ENCODE measurements around the gene SIGLEC12. TPM values are rescaled to one million over a fixed set of nuclear protein-coding genes. Genes with fewer than 3 reads are reported as not detected.

SIGLEC12 gene
- total and polyA plus RNA-seq, 9 of the 15 experiments (the other 6 are each of a cell fraction or from before 2014, with no cell fraction given), result 0.08 to 1.3 (median 0.54) TPM

- TF ChIP-seq, protein P1, sequence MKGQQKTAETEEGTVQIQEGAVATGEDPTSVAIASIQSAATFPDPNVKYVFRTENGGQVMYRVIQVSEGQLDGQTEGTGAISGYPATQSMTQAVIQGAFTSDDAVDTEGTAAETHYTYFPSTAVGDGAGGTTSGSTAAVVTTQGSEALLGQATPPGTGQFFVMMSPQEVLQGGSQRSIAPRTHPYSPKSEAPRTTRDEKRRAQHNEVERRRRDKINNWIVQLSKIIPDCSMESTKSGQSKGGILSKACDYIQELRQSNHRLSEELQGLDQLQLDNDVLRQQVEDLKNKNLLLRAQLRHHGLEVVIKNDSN (CRISPR knock-in tag; IDR thresholded peaks at IDR 0.05), result no peak
- TF ChIP-seq BRD4 (IDR thresholded peaks at IDR 0.05) (no peak), ZKSCAN3 (CRISPR knock-in tag; IDR thresholded peaks at IDR 0.05) (no peak), CREB3L1 (IDR thresholded peaks at IDR 0.05; ENCODE audit: borderline replicate concordance, low read depth) (no peak), SLC30A9 (CRISPR knock-in tag; IDR thresholded peaks at IDR 0.05) (no peak), MECOM (CRISPR knock-in tag; IDR thresholded peaks at IDR 0.05) (no peak), NR2C2 (CRISPR knock-in tag; IDR thresholded peaks at IDR 0.05) (no peak), NR2C2 (tag; IDR thresholded peaks at IDR 0.05) (no peak), SIN3B (IDR thresholded peaks at IDR 0.05; ENCODE audit: low read depth) (no peak), TARDBP (IDR thresholded peaks at IDR 0.05) (no peak), MEF2D (tag; conservative IDR thresholded peaks at IDR 0.05; ENCODE audit: low read depth) (peak; percentile 30; the same call in 1 of the 2 replicates), ETV5 (CRISPR knock-in tag; IDR thresholded peaks at IDR 0.05; ENCODE audit: low read depth) (no peak)
- TF ChIP-seq, protein P2, sequence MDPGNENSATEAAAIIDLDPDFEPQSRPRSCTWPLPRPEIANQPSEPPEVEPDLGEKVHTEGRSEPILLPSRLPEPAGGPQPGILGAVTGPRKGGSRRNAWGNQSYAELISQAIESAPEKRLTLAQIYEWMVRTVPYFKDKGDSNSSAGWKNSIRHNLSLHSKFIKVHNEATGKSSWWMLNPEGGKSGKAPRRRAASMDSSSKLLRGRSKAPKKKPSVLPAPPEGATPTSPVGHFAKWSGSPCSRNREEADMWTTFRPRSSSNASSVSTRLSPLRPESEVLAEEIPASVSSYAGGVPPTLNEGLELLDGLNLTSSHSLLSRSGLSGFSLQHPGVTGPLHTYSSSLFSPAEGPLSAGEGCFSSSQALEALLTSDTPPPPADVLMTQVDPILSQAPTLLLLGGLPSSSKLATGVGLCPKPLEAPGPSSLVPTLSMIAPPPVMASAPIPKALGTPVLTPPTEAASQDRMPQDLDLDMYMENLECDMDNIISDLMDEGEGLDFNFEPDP (CRISPR knock-in tag; IDR thresholded peaks at IDR 0.05), result no peak
- TF ChIP-seq, protein P3, sequence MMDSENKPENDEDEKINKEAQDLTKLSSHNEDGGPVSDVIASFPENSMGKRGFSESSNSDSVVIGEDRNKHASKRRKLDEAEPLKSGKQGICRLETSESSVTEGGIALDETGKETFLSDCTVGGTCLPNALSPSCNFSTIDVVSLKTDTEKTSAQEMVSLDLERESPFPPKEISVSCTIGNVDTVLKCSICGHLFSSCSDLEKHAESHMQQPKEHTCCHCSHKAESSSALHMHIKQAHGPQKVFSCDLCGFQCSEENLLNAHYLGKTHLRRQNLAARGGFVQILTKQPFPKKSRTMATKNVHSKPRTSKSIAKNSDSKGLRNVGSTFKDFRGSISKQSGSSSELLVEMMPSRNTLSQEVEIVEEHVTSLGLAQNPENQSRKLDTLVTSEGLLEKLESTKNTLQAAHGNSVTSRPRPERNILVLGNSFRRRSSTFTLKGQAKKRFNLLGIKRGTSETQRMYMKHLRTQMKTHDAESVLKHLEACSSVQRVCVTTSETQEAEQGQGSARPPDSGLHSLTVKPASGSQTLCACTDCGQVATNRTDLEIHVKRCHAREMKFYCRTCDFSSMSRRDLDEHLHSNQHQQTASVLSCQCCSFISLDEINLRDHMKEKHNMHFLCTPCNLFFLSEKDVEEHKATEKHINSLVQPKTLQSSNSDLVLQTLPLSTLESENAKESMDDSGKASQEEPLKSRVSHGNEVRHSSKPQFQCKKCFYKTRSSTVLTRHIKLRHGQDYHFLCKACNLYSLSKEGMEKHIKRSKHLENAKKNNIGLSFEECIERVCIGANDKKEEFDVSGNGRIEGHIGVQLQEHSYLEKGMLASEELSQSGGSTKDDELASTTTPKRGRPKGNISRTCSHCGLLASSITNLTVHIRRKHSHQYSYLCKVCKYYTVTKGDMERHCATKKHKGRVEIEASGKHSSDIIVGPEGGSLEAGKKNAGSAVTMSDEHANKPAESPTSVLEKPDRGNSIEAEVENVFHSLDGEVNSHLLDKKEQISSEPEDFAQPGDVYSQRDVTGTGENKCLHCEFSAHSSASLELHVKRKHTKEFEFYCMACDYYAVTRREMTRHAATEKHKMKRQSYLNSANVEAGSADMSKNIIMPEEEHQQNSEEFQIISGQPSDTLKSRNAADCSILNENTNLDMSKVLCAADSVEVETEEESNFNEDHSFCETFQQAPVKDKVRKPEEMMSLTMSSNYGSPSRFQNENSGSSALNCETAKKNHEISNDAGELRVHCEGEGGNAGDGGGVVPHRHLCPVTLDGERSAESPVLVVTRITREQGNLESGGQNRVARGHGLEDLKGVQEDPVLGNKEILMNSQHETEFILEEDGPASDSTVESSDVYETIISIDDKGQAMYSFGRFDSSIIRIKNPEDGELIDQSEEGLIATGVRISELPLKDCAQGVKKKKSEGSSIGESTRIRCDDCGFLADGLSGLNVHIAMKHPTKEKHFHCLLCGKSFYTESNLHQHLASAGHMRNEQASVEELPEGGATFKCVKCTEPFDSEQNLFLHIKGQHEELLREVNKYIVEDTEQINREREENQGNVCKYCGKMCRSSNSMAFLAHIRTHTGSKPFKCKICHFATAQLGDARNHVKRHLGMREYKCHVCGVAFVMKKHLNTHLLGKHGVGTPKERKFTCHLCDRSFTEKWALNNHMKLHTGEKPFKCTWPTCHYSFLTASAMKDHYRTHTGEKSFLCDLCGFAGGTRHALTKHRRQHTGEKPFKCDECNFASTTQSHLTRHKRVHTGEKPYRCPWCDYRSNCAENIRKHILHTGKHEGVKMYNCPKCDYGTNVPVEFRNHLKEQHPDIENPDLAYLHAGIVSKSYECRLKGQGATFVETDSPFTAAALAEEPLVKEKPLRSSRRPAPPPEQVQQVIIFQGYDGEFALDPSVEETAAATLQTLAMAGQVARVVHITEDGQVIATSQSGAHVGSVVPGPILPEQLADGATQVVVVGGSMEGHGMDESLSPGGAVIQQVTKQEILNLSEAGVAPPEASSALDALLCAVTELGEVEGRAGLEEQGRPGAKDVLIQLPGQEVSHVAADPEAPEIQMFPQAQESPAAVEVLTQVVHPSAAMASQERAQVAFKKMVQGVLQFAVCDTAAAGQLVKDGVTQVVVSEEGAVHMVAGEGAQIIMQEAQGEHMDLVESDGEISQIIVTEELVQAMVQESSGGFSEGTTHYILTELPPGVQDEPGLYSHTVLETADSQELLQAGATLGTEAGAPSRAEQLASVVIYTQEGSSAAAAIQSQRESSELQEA (IDR thresholded peaks at IDR 0.05; ENCODE audit: low read depth), result no peak
- TF ChIP-seq, protein P4, sequence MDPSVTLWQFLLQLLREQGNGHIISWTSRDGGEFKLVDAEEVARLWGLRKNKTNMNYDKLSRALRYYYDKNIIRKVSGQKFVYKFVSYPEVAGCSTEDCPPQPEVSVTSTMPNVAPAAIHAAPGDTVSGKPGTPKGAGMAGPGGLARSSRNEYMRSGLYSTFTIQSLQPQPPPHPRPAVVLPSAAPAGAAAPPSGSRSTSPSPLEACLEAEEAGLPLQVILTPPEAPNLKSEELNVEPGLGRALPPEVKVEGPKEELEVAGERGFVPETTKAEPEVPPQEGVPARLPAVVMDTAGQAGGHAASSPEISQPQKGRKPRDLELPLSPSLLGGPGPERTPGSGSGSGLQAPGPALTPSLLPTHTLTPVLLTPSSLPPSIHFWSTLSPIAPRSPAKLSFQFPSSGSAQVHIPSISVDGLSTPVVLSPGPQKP (CRISPR knock-in tag; IDR thresholded peaks at IDR 0.05), result no peak
Measured at GRCh38 chr19:51548213-51548651, 46.6 kb upstream of the SIGLEC12 start (continued).

Measured in K562 (cell line).